Measurements from ENCODE around the gene DTNBP1. TPM values are rescaled to one million over a fixed set of nuclear protein-coding genes. Genes with fewer than 3 reads are reported as not detected.
"Not testable (repeated sequence)": the region's sequence is repeated elsewhere in the genome, so short reads cannot be mapped to it uniquely, and the experiment has no call there.

The DTNBP1 gene
- total RNA-seq, 1 donor = 2.2 TPM

GRCh38 chr6:15658181-15658744 is 4.6 kb downstream of the DTNBP1 start:
- no peak overlapping the region for H3K4me3 ChIP-seq (ENCODE audit: low read depth, low read length)
- no peak for TF ChIP-seq CTCF (IDR thresholded peaks at IDR 0.05; ENCODE audit: insufficient read depth, low read depth, low read length)
- no peak for DNase-seq (ENCODE audit: low read depth)

- DNase-seq (ENCODE audit: low read depth) = no peak
- no peak for TF ChIP-seq CTCF (IDR thresholded peaks at IDR 0.05; ENCODE audit: insufficient read depth, low read depth, low read length)
- H3K4me3 ChIP-seq (ENCODE audit: low read depth, low read length) = no peak overlapping the region
These were observed 5.5 kb downstream of the DTNBP1 start for GRCh38 chr6:15657290-15657689.

GRCh38 chr6:15656145-15656544 is 6.7 kb downstream of the DTNBP1 start:
- DNase-seq (ENCODE audit: low read depth) = no peak
- no peak for TF ChIP-seq CTCF (IDR thresholded peaks at IDR 0.05; ENCODE audit: insufficient read depth, low read depth, low read length)
- H3K4me3 ChIP-seq (ENCODE audit: low read depth, low read length) = no peak overlapping the region

GRCh38 chr6:15654250-15654649 is 8.6 kb downstream of the DTNBP1 start:
- H3K4me3 ChIP-seq (ENCODE audit: low read depth, low read length) = no peak overlapping the region
- no peak for DNase-seq (ENCODE audit: low read depth)
- TF ChIP-seq CTCF (IDR thresholded peaks at IDR 0.05; ENCODE audit: insufficient read depth, low read depth, low read length) = no peak

GRCh38 chr6:15653581-15653980 is 9.2 kb downstream of the DTNBP1 start:
- no peak overlapping the region for H3K4me3 ChIP-seq (ENCODE audit: low read depth, low read length)
- no peak for TF ChIP-seq CTCF (IDR thresholded peaks at IDR 0.05; ENCODE audit: insufficient read depth, low read depth, low read length)
- DNase-seq (ENCODE audit: low read depth) = no peak

- H3K4me3 ChIP-seq (ENCODE audit: low read depth, low read length) = not testable (repeated sequence)
- peak; percentile 34 for DNase-seq (ENCODE audit: low read depth)
These were observed 12.7 kb downstream of the DTNBP1 start for GRCh38 chr6:15650004-15650559.

GRCh38 chr6:15644904-15645303 is 17.9 kb downstream of the DTNBP1 start:
- no peak for DNase-seq (ENCODE audit: low read depth)
- no peak overlapping the region for H3K4me3 ChIP-seq (ENCODE audit: low read depth, low read length)
- no peak for TF ChIP-seq CTCF (IDR thresholded peaks at IDR 0.05; ENCODE audit: insufficient read depth, low read depth, low read length)
